Breast epithelium (tissue), 4 donors: ENCODE measurements around the gene GABPB2. TPM values are rescaled to one million over a fixed set of nuclear protein-coding genes. Genes with fewer than 3 reads are reported as not detected.

ENCODE experiments used
- DNase-seq, 2 donors: peaks; one replicate each; pipeline ENCODE4 v3.0.0-alpha.2; 2019; ENCODE audit warnings: low spot score in 2 of 2
- H3K27ac ChIP-seq, 2 donors: fragments of 200-600 bp; sonication (generic) in 1 of 2; one replicate each; pipeline ENCODE4 v1.5.1; 2016 to 2019; ENCODE audit warnings: mild to moderate bottlenecking in 1 of 2
- H3K27me3 ChIP-seq, 2 donors: fragments of 200-600 bp; sonication (generic) in 1 of 2; one replicate each; pipeline versions ENCODE4 v1.5.1 to v1.6.0; 2017 to 2019; ENCODE audit warnings: control low read depth in 1 of 2, mild to moderate bottlenecking in 1 of 2
- H3K36me3 ChIP-seq: fragments of 200-600 bp; one replicate; pipeline ENCODE4 v1.5.1; 2019
- H3K4me1 ChIP-seq, 2 donors: fragments of 200-600 bp; sonication (generic); one replicate each; pipeline ENCODE4 v1.5.1; 2016 to 2019; ENCODE audit warnings: control low read depth in 1 of 2
- H3K4me3 ChIP-seq, 3 donors: fragments of 200-600 bp; sonication (generic); 1 replicate in 2 of 3; 2 replicates in 1 of 3; pipeline ENCODE4 v1.5.1; 2016 to 2019; ENCODE audit warnings: mild to moderate bottlenecking in 3 of 3, moderate library complexity in 2 of 3
- H3K9me3 ChIP-seq, 2 donors: fragments of 200-600 bp; sonication (generic) in 1 of 2; one replicate each; pipeline ENCODE4 v1.5.1; 2016 to 2019; ENCODE audit warnings: control low read depth in 1 of 2
- CTCF ChIP-seq, 3 donors: fragments of 450-650 bp; IDR thresholded peaks; one replicate each; pipeline ENCODE4 v1.5.1; 2016 to 2017; ENCODE audit warnings: antibody characterized with exemption in 3 of 3, mild to moderate bottlenecking in 3 of 3, moderate library complexity in 3 of 3
- POLR2A ChIP-seq: fragments of 450-650 bp; IDR thresholded peaks from one replicate; pipeline ENCODE4 v1.6.1; 2016; ENCODE audit warnings: antibody characterized with exemption, mild to moderate bottlenecking, moderate library complexity
- POLR2AphosphoS5 ChIP-seq, 3 donors: sonication (generic); formaldehyde crosslinking; IDR thresholded peaks; one replicate each; pipeline ENCODE4 v1.6.1; 2017; ENCODE audit warnings: antibody characterized with exemption in 3 of 3
- intact Hi-C: fragments of 100-400 bp; cut with DNase I; formaldehyde crosslinking; loops from one replicate; pipeline ENCODE4 v1.15.1; 2023; ENCODE audit warnings: low total_unique reads
- total RNA-seq, 3 donors: library from RNA; depleted of rRNA; stranded (reverse); fragments of >200 nt; gene quantifications; one replicate each; pipeline ENCODE4 v1.1.0, GENCODE V29; 2016

The GABPB2 gene
- total RNA-seq, 3 donors from 2014 or later, result 19.5 to 32.0 (median 20.6) TPM

DNA sequence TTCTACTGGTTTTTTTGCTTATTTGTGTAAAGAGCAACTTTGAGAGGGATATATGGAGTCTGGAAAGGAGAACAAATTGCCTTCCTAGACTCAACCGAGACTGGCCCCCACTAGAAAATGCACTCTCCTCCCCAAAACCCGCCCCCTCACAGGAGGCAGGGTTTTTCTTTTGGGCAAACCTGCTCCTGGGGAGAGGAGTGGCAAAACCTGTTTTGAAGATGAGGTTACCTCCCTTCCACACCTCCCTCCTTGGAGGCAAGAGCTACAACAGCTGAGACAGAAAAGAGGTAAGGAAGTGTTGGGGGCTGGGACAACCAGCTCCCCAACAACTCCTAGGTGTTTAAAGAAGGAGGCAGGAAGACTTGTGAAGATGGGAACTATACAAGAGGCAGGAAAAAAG is 34.2 kb upstream of the GABPB2 start, which contains the start of gene BNIPL:
Gene BNIPL, plus strand, starts transcription at position 231 of the 400 bp plus-strand sequence. Its CDS starts 140 bp downstream, at position 371.
- Histone ChIP-seq H3K9me3 (no peaks in the 10 kb centered on the region), H3K27ac (peak within 1 kb of the TSS; percentile 42 to 44), H3K4me1 (no peaks in the 10 kb centered on the region), H3K4me3 (peak within 1 kb of the TSS in 2 of 3 donors; percentile 30 to 31), H3K36me3 (no peaks in the 10 kb centered on the region), H3K27me3 (no peaks in the 10 kb centered on the region)
- intact Hi-C loops, result no loop called here
- TF ChIP-seq CTCF (IDR thresholded peaks at IDR 0.05), result no peak
- no peak for TF ChIP-seq POLR2A
- no peak for TF ChIP-seq POLR2AphosphoS5 (IDR thresholded peaks at IDR 0.05)
- DNase-seq, result no peak

DNA sequence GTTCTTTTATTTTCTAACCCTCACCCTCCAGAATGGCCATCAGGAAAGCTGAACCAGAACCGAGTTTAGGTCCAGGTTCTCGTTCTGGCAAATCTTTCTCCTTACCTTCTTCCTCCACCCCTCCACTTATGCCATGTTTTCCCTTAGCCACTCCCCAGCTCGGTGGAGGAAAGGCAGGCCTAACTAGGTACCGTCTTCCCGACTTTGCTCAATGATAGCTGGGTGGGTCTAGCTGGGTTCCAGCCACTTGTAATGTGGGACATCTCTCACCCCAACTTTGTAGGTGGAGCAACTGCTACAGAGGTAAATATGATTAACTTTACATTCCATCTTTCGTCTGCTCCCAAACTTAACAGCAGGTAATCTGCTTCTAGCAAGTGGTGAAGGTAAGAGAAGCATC is 33.5 kb upstream of the GABPB2 start:
- no peak for DNase-seq
- intact Hi-C loops, result no loop called here
- Histone ChIP-seq H3K36me3 (no peaks in the 10 kb centered on the region), H3K9me3 (no peaks in the 10 kb centered on the region), H3K4me3 (peak overlapping the region in 2 of 3 donors; percentile 30 to 31), H3K27me3 (no peaks in the 10 kb centered on the region), H3K27ac (peak overlapping the region; percentile 42 to 44), H3K4me1 (no peaks in the 10 kb centered on the region)
- TF ChIP-seq POLR2A (no peak), POLR2AphosphoS5 (IDR thresholded peaks at IDR 0.05) (no peak), CTCF (IDR thresholded peaks at IDR 0.05) (no peak)

DNA sequence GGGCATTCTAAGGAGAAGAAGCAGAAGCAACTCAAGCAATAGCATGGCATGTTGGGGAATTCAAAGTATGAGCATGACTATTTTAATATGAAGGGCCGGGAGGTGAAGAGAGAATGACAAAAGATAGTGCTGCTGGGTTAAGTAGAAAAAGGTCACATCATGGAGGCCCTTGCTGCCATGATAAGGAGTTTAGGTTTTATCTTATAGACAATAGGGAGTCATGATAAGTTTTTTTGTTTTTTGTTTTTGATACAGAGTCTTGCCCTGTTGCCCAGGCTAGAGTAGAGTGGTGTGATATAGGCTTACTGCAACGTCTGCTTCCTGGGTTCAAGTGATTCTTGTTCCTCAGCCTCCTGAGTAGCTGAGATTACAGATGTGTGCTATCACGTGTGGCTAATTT is 31.0 kb upstream of the GABPB2 start:
- no peak for DNase-seq
- TF ChIP-seq POLR2AphosphoS5 (IDR thresholded peaks at IDR 0.05), result no peak
- no peak for TF ChIP-seq CTCF (IDR thresholded peaks at IDR 0.05)
- no peak for TF ChIP-seq POLR2A
- intact Hi-C loops, result no loop called here
- no peaks in the 10 kb centered on the region for H3K9me3 ChIP-seq
- no peak overlapping the region for H3K4me3 ChIP-seq
- H3K27ac ChIP-seq, result no peak overlapping the region
- no peaks in the 10 kb centered on the region for H3K27me3 ChIP-seq
- no peaks in the 10 kb centered on the region for H3K4me1 ChIP-seq
- no peaks in the 10 kb centered on the region for H3K36me3 ChIP-seq

DNA sequence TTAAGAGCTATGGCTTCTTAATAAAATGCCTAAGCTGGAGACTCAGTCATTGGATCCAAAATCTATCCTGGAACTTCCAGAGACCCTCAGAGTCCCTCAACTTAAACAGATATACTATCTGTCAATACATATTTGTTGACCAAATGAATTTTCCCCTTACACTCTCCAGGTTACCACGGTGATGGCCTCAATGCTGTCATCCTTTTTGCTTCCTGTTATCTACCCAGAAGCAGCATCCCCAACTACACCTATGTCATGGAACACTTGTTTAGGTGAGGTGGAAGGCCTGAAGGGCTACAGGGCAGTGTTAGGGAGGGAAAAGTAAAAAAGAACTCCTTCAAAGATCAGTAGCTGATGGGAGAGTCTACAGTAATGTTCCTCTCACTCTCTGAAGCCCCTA is 27.4 kb upstream of the GABPB2 start:
- Histone ChIP-seq H3K9me3 (no peaks in the 10 kb centered on the region), H3K27ac (no peak overlapping the region), H3K4me1 (no peaks in the 10 kb centered on the region), H3K36me3 (no peaks in the 10 kb centered on the region), H3K27me3 (no peaks in the 10 kb centered on the region), H3K4me3 (no peak overlapping the region)
- intact Hi-C loops, result no loop called here
- TF ChIP-seq POLR2AphosphoS5 (IDR thresholded peaks at IDR 0.05) (no peak), POLR2A (no peak), CTCF (IDR thresholded peaks at IDR 0.05) (no peak)
- DNase-seq, result no peak

GRCh38 chr1:151047591-151047924 is 23.0 kb upstream of the GABPB2 start, which contains the start of gene C1orf56:
Gene C1orf56 (plus strand): TSS chr1:151047751. CDS start chr1:151047848, 97 bp downstream.
- Histone ChIP-seq H3K27me3 (no peaks in the 10 kb centered on the region), H3K36me3 (peaks cover 6% of the 10 kb centered on the region), H3K4me3 (peak within 1 kb of the TSS; percentile 81 to 95 (median 83)), H3K27ac (peak within 1 kb of the TSS; percentile 89 to 96), H3K4me1 (no peaks in the 10 kb centered on the region), H3K9me3 (no peaks in the 10 kb centered on the region)
- intact Hi-C loops, result no loop called here
- TF ChIP-seq POLR2AphosphoS5 (IDR thresholded peaks at IDR 0.05) (peak in 2 of 3 donors; percentile 46 to 55), CTCF (IDR thresholded peaks at IDR 0.05) (no peak), POLR2A (peak; percentile 56)
- DNase-seq, result peak in 1 of 2 donors; percentile 60
